HG03066 (cell line): ENCODE measurements around the gene MCAT.
"Not testable (repeated sequence)": the region's sequence is repeated elsewhere in the genome, so short reads cannot be mapped to it uniquely, and the experiment has no call there.

Experiments
- ATAC-seq: cut with Tn5 transposase; IDR thresholded peaks from one replicate; pipeline ENCODE4 v1.9.1; 2021; ENCODE audit warnings: low read depth; ENCODE audit not compliant: unreplicated experiment

Gene MCAT

GRCh38 chr22:43155789-43156188 lies 12.6 kb upstream of the MCAT start:
- ATAC-seq, result no peak

DNA sequence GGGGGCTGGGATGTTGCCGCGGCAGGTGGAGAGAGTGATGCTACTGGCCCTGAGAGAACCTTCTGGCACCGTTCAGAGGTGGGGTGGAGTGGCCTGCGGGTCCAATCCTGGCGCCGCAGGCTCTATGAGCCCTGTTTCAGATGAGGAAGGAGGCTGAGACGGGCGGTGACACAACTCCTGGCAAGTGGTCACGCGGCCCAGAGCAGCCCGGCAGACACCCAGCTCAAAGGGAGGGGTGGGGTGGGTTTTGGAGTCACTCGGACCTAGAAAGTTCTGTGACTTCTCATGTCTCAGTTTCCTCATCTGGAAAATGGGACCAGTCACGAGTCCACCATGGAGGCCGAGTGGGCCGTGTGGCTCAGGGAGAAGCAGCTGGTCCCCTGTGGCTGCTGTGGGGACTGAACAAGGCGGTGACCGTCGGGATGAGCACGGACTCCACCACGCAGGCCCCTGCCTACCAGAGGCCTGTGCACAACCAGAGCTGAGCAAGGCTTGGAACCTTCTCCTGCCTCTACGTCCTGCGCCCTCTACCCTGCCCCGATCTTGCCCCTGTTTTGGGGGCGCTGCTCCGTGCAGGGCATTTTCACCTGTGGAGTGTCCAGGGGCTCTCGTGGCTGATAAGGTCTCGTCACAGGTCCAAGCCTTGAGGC lies 11.8 kb upstream of the MCAT start:
- no peak for ATAC-seq

GRCh38 chr22:43153899-43154298 lies 10.7 kb upstream of the MCAT start:
- ATAC-seq, result no peak

DNA sequence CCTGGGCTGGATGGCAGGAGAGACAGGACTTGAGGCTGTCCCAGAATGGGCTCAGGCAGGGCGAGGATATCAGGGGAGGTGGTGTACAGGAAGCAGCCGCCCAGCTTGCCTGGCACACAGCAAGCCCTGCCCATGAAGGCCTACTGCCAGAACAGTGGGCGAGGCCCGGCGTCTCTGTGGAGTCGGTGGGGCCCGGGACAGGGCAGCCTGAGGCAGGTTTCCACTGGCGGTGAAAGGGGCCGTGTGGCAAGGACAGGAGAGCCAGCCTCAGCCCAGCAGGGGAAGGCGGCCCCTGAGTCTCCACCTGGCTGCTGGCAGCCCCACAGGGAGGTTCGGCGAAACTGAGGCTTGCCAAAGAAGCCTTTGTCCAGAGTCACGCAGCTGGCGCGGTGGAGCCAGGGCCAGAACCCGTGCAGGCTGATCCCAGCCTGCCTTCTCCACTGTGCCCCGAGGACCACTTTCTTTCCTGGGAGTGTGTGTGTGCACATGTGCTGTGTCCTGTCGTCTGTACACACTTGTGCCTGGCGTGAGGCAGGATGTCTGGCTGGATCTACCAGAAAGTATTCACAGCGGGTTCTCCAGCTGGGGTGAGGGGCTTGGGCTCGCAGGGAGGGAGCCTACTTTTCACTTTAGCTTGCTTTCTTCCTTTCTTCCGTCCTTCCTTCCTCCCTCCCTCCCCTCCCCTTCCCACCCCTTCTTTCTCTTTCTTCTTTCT lies 9.3 kb upstream of the MCAT start:
- ATAC-seq, result no peak

GRCh38 chr22:43152003-43152356 lies 8.8 kb upstream of the MCAT start:
- ATAC-seq, result no peak

GRCh38 chr22:43151251-43152002 lies 8.2 kb upstream of the MCAT start, which contains the start of gene TSPO:
Gene TSPO, plus strand, starts transcription at chr22:43151559. Its CDS starts 7,680 bp downstream, at chr22:43159239.
- no peak for ATAC-seq

- no peak for ATAC-seq
Measured at GRCh38 chr22:43150731-43151206, 7.6 kb upstream of the MCAT start.

GRCh38 chr22:43148581-43148980 lies 5.4 kb upstream of the MCAT start:
- no peak for ATAC-seq

DNA sequence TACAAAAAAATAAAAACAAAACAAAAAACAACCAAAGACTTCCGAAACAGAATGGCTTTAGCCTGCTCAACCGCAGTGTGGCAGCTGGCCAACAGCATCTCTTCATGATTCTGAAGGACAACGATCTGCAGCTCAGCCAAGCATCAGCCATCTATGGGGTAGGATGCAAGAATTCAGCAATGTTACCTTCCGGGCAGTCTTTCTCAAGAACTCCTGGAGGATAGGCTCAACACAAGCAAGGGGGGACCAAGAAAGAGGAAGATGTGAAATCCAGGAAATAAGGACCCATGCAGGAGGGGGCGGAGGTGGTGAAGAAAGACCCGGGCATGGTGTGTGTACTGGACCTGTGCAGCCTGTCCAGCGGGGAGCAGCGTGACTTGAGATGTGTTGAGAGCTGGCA lies 4.6 kb upstream of the MCAT start:
- ATAC-seq, result no peak

DNA sequence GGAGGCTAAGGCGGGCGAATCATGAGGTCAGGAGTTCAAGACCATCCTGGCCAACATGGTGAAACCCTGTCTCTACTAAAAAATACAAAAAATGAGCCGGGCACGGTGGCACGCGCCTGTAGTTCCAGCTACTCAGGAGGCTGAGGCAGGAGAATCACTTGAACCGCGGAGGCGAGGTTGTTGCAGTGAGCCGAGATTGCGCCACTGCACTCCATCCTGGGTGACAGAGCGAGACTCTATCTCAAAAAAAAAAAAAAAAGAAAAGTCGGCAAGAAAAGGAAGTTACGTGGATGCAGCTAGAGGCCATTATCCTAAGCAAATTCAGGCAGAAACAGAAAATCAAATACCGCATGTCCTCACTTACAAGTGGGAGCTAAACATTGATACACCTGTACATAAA lies 3.1 kb upstream of the MCAT start:
- ATAC-seq, result not testable (repeated sequence)

- not testable (repeated sequence) for ATAC-seq
Measured at GRCh38 chr22:43145371-43145770, 2.2 kb upstream of the MCAT start.

DNA sequence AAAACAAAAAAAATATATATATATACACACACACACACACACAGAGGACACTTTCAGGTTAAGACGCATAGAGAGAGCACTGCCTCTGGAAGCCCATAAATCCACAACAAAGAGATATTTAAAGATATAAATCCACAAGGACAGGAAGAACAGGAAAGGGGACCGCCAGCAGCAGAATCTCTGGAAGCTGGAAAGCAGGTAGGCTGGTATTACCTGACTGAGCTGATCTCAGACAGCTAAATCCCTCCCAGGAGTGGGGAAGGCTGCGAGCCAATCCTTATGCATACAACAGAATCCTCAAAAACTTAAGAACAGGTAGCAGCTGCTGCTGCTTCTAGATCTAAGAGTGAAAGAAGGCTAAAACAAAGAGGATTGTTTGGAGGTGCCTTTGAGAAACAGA lies 1.8 kb upstream of the MCAT start:
- no peak for ATAC-seq

GRCh38 chr22:43136801-43137200 lies 6.4 kb downstream of the MCAT start:
- ATAC-seq, result no peak

DNA sequence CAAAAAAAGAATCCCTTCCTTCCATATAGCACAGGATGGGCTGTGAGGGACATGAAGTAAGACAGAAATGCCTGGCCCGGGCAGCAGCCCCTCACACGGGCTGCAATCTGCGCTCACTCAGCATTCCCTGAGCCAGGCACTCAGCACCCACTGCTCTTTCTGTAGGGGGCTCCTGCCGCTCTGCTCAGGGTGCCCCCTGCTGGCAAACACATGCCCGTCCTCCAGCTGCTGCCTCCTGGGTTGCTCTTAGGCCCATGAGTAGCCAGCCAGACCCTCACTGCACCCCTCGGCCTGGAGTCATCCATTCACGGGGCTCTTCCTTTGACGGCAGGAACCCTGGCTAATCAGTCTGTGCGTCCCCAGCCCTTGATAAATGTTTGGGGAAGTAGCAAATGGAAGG lies 6.9 kb downstream of the MCAT start:
- ATAC-seq, result no peak

- no peak for ATAC-seq
Measured at GRCh38 chr22:43135565-43135964, 7.6 kb downstream of the MCAT start.

- no peak for ATAC-seq
Measured at GRCh38 chr22:43134553-43134952, 8.6 kb downstream of the MCAT start.

DNA sequence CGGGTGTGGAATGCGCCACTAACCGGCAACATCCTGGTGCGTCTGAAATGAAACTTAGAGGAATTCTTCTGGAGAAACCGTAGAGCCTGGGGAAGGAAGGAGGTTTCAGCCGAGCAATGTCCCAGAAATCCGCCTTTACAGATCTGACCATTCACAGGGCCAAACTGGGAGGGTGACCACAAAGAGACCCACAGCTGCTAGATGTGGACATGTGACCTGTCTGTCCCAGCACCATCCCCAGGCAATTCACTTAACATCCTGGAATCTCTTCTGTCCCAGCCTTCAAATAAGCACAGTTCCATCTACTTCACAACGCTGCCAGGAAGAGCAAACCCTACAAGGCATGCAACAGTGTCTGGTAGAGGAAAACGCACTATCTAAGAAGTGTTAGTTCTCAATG lies 9.8 kb downstream of the MCAT start:
- no peak for ATAC-seq

DNA sequence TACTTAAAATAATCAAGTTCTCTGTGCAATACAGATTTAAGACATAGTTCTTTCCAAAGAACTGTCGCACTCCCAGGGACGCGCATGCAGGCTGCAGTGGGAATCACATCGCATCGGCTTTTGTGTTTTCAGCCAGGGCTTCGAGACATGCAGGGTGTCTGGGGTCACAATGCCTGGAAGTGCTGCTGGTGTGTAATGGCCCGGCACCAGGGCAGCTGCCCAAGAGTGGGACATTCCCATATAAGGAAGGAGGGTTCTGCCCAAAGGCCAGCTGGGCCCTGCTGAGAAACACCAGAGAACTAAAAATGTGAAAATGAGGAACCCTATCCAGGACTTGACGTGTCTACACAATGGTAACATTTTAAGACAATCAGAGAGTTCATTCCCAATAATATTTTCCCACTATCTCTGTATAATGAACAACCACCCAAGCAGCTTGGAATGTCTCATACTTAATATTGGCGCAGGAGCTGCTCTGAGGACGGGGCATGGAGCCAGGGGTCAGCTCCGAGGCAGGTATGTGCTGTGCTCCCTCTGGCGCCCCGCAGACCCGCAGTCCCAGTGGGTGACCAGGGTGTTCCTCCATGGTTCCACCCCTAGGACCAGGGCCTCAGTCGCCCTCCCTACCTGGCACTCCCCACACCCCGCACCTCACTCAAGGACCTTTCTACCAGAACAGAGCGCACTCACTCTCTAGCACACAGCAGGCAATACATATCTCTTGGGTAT lies 11.3 kb downstream of the MCAT start:
- ATAC-seq, result no peak

GRCh38 chr22:43129426-43130425 lies 13.5 kb downstream of the MCAT start:
- no peak for ATAC-seq
